ENCODE measurements around the gene CIB1. TPM values are rescaled to one million over a fixed set of nuclear protein-coding genes. Genes with fewer than 3 reads are reported as not detected.
A peak's percentile ranks its signal among the peaks of the same experiment; 100 is the strongest.

CIB1 gene
- total RNA-seq, 2 donors from 2014 or later: 18.0 to 35.6 TPM

GRCh38 chr15:90203922-90204321 lies 29.8 kb downstream of the CIB1 start:
- peaks cover 8 to 35% of the 10 kb centered on the region in 2 donors for H3K4me1 ChIP-seq (ENCODE audit: control insufficient read depth in 1 of 2, low read depth in 2 of 2)
- no peak for DNase-seq (ENCODE audit: low spot score)
- no peak overlapping the region for H3K4me3 ChIP-seq

GRCh38 chr15:90203473-90203872 lies 30.3 kb downstream of the CIB1 start:
- no peaks in the 10 kb centered on the region for H3K27me3 ChIP-seq (replicated peaks; ENCODE audit: insufficient read depth)
- no peak overlapping the region for H3K27ac ChIP-seq
- H3K4me3 ChIP-seq: no peak overlapping the region
- no peak for ATAC-seq (ENCODE audit: insufficient number of reproducible peaks, low FRiP score, low read depth)
- TF ChIP-seq, protein P1, sequence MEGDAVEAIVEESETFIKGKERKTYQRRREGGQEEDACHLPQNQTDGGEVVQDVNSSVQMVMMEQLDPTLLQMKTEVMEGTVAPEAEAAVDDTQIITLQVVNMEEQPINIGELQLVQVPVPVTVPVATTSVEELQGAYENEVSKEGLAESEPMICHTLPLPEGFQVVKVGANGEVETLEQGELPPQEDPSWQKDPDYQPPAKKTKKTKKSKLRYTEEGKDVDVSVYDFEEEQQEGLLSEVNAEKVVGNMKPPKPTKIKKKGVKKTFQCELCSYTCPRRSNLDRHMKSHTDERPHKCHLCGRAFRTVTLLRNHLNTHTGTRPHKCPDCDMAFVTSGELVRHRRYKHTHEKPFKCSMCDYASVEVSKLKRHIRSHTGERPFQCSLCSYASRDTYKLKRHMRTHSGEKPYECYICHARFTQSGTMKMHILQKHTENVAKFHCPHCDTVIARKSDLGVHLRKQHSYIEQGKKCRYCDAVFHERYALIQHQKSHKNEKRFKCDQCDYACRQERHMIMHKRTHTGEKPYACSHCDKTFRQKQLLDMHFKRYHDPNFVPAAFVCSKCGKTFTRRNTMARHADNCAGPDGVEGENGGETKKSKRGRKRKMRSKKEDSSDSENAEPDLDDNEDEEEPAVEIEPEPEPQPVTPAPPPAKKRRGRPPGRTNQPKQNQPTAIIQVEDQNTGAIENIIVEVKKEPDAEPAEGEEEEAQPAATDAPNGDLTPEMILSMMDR (IDR thresholded peaks at IDR 0.05): no peak
- H3K4me1 ChIP-seq (ENCODE audit: control insufficient read depth in 1 of 2, low read depth in 2 of 2): peaks cover 8 to 35% of the 10 kb centered on the region in 2 donors
- H3K9me3 ChIP-seq: no peaks in the 10 kb centered on the region
- no peak for DNase-seq (ENCODE audit: low spot score)
- H3K36me3 ChIP-seq: no peaks in the 10 kb centered on the region

More at GRCh38 chr15:90203922-90204321, 29.8 kb downstream of the CIB1 start:
- ATAC-seq (ENCODE audit: insufficient number of reproducible peaks, low FRiP score, low read depth): no peak
- Histone ChIP-seq H3K9me3 (no peaks in the 10 kb centered on the region), H3K27ac (no peak overlapping the region), H3K36me3 (no peaks in the 10 kb centered on the region), H3K27me3 (replicated peaks; ENCODE audit: insufficient read depth) (no peaks in the 10 kb centered on the region)
- TF ChIP-seq, protein P1 (IDR thresholded peaks at IDR 0.05): no peak

- ATAC-seq (ENCODE audit: insufficient number of reproducible peaks, low FRiP score, low read depth) (no peak), DNase-seq (ENCODE audit: low spot score) (no peak)
- H3K27me3 ChIP-seq (replicated peaks; ENCODE audit: insufficient read depth): no peaks in the 10 kb centered on the region
- H3K27ac ChIP-seq: no peak overlapping the region
- no peak overlapping the region for H3K4me3 ChIP-seq
- peaks cover 8 to 35% of the 10 kb centered on the region in 2 donors for H3K4me1 ChIP-seq (ENCODE audit: control insufficient read depth in 1 of 2, low read depth in 2 of 2)
- TF ChIP-seq, protein P1 (IDR thresholded peaks at IDR 0.05): no peak
- no peaks in the 10 kb centered on the region for H3K9me3 ChIP-seq
- no peaks in the 10 kb centered on the region for H3K36me3 ChIP-seq
These were observed 30.8 kb downstream of the CIB1 start for GRCh38 chr15:90202929-90203328.

DNA sequence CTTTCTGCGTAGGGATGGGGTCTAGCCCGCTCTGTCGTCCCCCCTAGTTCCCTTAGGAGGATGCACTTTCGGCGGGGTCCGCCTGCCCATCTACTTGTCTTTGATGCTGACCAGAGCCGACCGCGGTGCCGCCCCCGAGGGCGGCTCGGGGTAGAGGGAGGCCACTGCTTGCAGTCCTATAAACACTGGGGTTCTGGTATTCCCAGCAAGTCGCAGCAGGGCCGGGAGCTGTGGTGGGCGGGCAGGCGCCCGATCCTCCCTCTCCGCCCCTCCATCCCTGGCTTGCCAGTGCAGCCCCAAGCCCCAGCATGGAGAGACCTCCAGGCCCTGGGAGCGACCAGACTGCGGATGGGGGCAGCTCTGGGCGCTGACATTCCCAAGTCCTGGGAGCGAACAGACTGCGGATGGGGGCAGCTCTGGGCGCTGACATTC lies 31.8 kb downstream of the CIB1 start:
- Histone ChIP-seq H3K9me3 (no peaks in the 10 kb centered on the region), H3K4me1 (ENCODE audit: control insufficient read depth in 1 of 2, low read depth in 2 of 2) (peaks cover 8 to 35% of the 10 kb centered on the region in 2 donors), H3K27me3 (replicated peaks; ENCODE audit: insufficient read depth) (no peaks in the 10 kb centered on the region), H3K27ac (no peak overlapping the region), H3K36me3 (no peaks in the 10 kb centered on the region), H3K4me3 (peak overlapping the region; percentile 85)
- DNase-seq (ENCODE audit: low spot score) (no peak), ATAC-seq (ENCODE audit: insufficient number of reproducible peaks, low FRiP score, low read depth) (no peak)
- TF ChIP-seq, protein P1 (IDR thresholded peaks at IDR 0.05): no peak

- ATAC-seq (ENCODE audit: insufficient number of reproducible peaks, low FRiP score, low read depth): peak; percentile 38
- Histone ChIP-seq H3K9me3 (no peaks in the 10 kb centered on the region), H3K4me3 (peak within 1 kb of the TSS; percentile 85), H3K4me1 (ENCODE audit: control insufficient read depth in 1 of 2, low read depth in 2 of 2) (peaks cover 8 to 35% of the 10 kb centered on the region in 2 donors), H3K27me3 (replicated peaks; ENCODE audit: insufficient read depth) (no peaks in the 10 kb centered on the region), H3K27ac (peak within 1 kb of the TSS; percentile 1 to 2), H3K36me3 (no peaks in the 10 kb centered on the region)
- DNase-seq (ENCODE audit: low spot score): no peak
- TF ChIP-seq, protein P1 (IDR thresholded peaks at IDR 0.05): no peak
These were observed 32.4 kb downstream of the CIB1 start, which contains the start of gene SEMA4B for GRCh38 chr15:90201130-90201943. Gene SEMA4B, plus strand, starts transcription at chr15:90201330. Its CDS starts 249 bp downstream, at chr15:90201579.

Data from thoracic aorta (tissue), 2 donors.